OCI-M1 (cell line): ENCODE data around the gene TMCO5A.
"Not testable (repeated sequence)": the region's sequence is repeated elsewhere in the genome, so short reads cannot be mapped to it uniquely, and the experiment has no call there.

Source experiments
- DNase-seq: peaks from one replicate; lab custom pipeline; 2025; lab: John Stamatoyannopoulos, UW

Gene TMCO5A

GRCh38 chr15:37934340-37934739 is at the start of gene TMCO5A:
TSS of gene TMCO5A (plus strand) at chr15:37934640. CDS start at chr15:37936324, 1,684 bp downstream.
- DNase-seq, result no peak

- no peak for DNase-seq
Measured at GRCh38 chr15:37885651-37886050, 48.8 kb upstream of the TMCO5A start.

- no peak for DNase-seq
Measured at GRCh38 chr15:37888356-37888755, 46.1 kb upstream of the TMCO5A start.

- DNase-seq, result peak; percentile 79
Measured at GRCh38 chr15:37891766-37892368, 42.6 kb upstream of the TMCO5A start.

- no peak for DNase-seq
Measured at GRCh38 chr15:37893309-37893708, 41.1 kb upstream of the TMCO5A start.

GRCh38 chr15:37898362-37898761 is 36.1 kb upstream of the TMCO5A start:
- no peak for DNase-seq

- DNase-seq, result peak; percentile 27
Measured at GRCh38 chr15:37900326-37901221, 33.9 kb upstream of the TMCO5A start.

- DNase-seq, result no peak
Measured at GRCh38 chr15:37902126-37902525, 32.3 kb upstream of the TMCO5A start.

GRCh38 chr15:37903919-37904625 is 30.4 kb upstream of the TMCO5A start:
- no peak for DNase-seq

GRCh38 chr15:37907136-37907535 is 27.3 kb upstream of the TMCO5A start:
- DNase-seq, result no peak

- DNase-seq, result peak; percentile 45
Measured at GRCh38 chr15:37921527-37922385, 12.7 kb upstream of the TMCO5A start.

- no peak for DNase-seq
Measured at GRCh38 chr15:37926136-37926535, 8.3 kb upstream of the TMCO5A start.

- DNase-seq, result no peak
Measured at GRCh38 chr15:37929238-37929637, 5.2 kb upstream of the TMCO5A start.

- no peak for DNase-seq
Measured at GRCh38 chr15:37931321-37931720, 3.1 kb upstream of the TMCO5A start.

- DNase-seq, result no peak
Measured at GRCh38 chr15:37931868-37932267, 2.6 kb upstream of the TMCO5A start.

GRCh38 chr15:37932549-37932948 is 1.9 kb upstream of the TMCO5A start:
- no peak for DNase-seq

GRCh38 chr15:37933666-37934065 is 774 bp upstream of the TMCO5A start:
- DNase-seq, result no peak

GRCh38 chr15:37940876-37941275 is 6.4 kb downstream of the TMCO5A start:
- DNase-seq, result no peak

- no peak for DNase-seq
Measured at GRCh38 chr15:37941779-37942178, 7.3 kb downstream of the TMCO5A start.

- no peak for DNase-seq
Measured at GRCh38 chr15:37951999-37952398, 17.6 kb downstream of the TMCO5A start.

- not testable (repeated sequence) for DNase-seq
Measured at GRCh38 chr15:37960742-37961141, 26.3 kb downstream of the TMCO5A start.

GRCh38 chr15:37967788-37968187 is 33.3 kb downstream of the TMCO5A start:
- no peak for DNase-seq
